GM12878 (cell line): ENCODE data around the gene MRPL21. TPM values are rescaled to one million over a fixed set of nuclear protein-coding genes. Genes with fewer than 3 reads are reported as not detected.

ENCODE experiments used
- ATAC-seq: fragments of 200-7000 bp; cut with Tn5 transposase; 3 replicates; pipeline ENCODE4 v1.9.1; 2020; ENCODE audit warnings: mild to moderate bottlenecking, moderate library complexity
- BruUV-seq: library from RNA; stranded (reverse); fragments of 400-500 nt; replicated peaks from 2 replicates; lab custom pipeline; 2021; lab: Mats Ljungman, UMichigan
- CTCF ChIA-PET: fragments of 300-600 bp; sonication (Branson Sonifier 250); formaldehyde crosslinking; extraction: SDS; loops from one replicate; lab custom pipeline; 2021; ENCODE audit warnings: inconsistent platforms; lab: Yijun Ruan, JAX
- POLR2A ChIA-PET: fragments of 350-600 bp; formaldehyde crosslinking; extraction: SDS; loops from one replicate; lab custom pipeline; 2021; ENCODE audit warnings: inconsistent platforms; lab: Charles Lee
- RAD21 ChIA-PET: fragments of 300-600 bp; sonication (Branson Sonifier 250); formaldehyde crosslinking; loops from one replicate; lab custom pipeline; 2023; ENCODE audit warnings: antibody characterized with exemption; ENCODE audit not compliant: unreplicated experiment; lab: Charles Lee
- SMC1A ChIA-PET: fragments of 300-600 bp; sonication (Branson Sonifier 250); formaldehyde crosslinking; loops from one replicate; lab custom pipeline; 2023; ENCODE audit not compliant: unreplicated experiment, uncharacterized antibody; lab: Charles Lee
- DNase-seq: peaks from one replicate; pipeline ENCODE4 v3.0.0-alpha.2; 2011; ENCODE audit warnings: low read depth, low spot score
- FAIRE-seq: peaks from 3 replicates; lab custom pipeline; 2011; peaks lifted over from hg19 to GRCh38; lab: Jason Lieb, UNC
- H2AFZ ChIP-seq: 2 replicates; pipeline ENCODE4 v1.6.0; 2011; ENCODE audit warnings: low read depth, low read length, control low read depth; ENCODE audit not compliant: control insufficient read depth
- H3K27ac ChIP-seq: 2 replicates; pipeline ENCODE4 v1.5.1; 2011; ENCODE audit warnings: control low read depth; ENCODE audit not compliant: control insufficient read depth, insufficient read depth
- H3K27me3 ChIP-seq, 2 experiments: replicated peaks in 1 of 2; 2 replicates each; pipeline versions ENCODE4 v1.6.0 to v1.6.1; 2011; ENCODE audit warnings: low read length in 1 of 2; ENCODE audit not compliant: control insufficient read depth in 2 of 2, insufficient read depth in 2 of 2
- H3K36me3 ChIP-seq, 2 experiments: 2 replicates each; pipeline ENCODE4 v1.5.1; 2011; ENCODE audit warnings: low read length in 1 of 2; ENCODE audit not compliant: control insufficient read depth in 2 of 2, insufficient read depth in 2 of 2
- H3K4me1 ChIP-seq: 2 replicates; pipeline ENCODE4 v1.6.1; 2011; ENCODE audit warnings: mild to moderate bottlenecking, low read length, moderate library complexity, mixed read lengths; ENCODE audit not compliant: control insufficient read depth, insufficient read depth
- H3K4me2 ChIP-seq: 2 replicates; pipeline ENCODE4 v1.6.0; 2011; ENCODE audit warnings: control low read depth; ENCODE audit not compliant: control insufficient read depth, insufficient read depth
- H3K4me3 ChIP-seq: fragments of 200-600 bp; sonication (generic); 2 replicates; pipeline ENCODE4 v1.5.1; 2016
- H3K79me2 ChIP-seq: 2 replicates; pipeline ENCODE4 v1.6.0; 2011; ENCODE audit warnings: low read length; ENCODE audit not compliant: control insufficient read depth, insufficient read depth
- H3K9ac ChIP-seq: 2 replicates; pipeline ENCODE4 v1.8.0; 2011; ENCODE audit warnings: low read length, control low read depth, mixed read lengths; ENCODE audit not compliant: control insufficient read depth, insufficient read depth
- H3K9me3 ChIP-seq: replicated peaks from 3 replicates; pipeline ENCODE4 v1.5.1; 2011; ENCODE audit warnings: mild to moderate bottlenecking, low read length; ENCODE audit not compliant: control insufficient read depth, insufficient read depth
- H4K20me1 ChIP-seq: 2 replicates; pipeline ENCODE4 v1.6.0; 2011; ENCODE audit not compliant: control insufficient read depth, insufficient read depth
- BCL11A ChIP-seq: IDR thresholded peaks from 2 replicates; pipeline ENCODE4 v1.6.1; 2011; ENCODE audit warnings: low read depth, low read length
- CBFB ChIP-seq: IDR thresholded peaks from 2 replicates; pipeline ENCODE4 v1.6.1; 2016; ENCODE audit warnings: antibody characterized with exemption, low read depth
- CREB1 ChIP-seq: IDR thresholded peaks from 2 replicates; pipeline ENCODE4 v1.6.1; 2012; ENCODE audit warnings: low read depth, mild to moderate bottlenecking, inconsistent platforms
- IKZF1 ChIP-seq: fragments of 450-650 bp; conservative IDR thresholded peaks from 2 replicates; pipeline ENCODE4 v1.6.1; 2017; ENCODE audit warnings: antibody characterized with exemption, mild to moderate bottlenecking
- POU2F2 ChIP-seq: IDR thresholded peaks from 3 replicates; pipeline ENCODE4 v1.6.1; 2011; ENCODE audit warnings: low read depth, mild to moderate bottlenecking, low read length, borderline replicate concordance
- RBBP5 ChIP-seq: fragments of 200-600 bp; sonication (generic); conservative IDR thresholded peaks from 2 replicates; pipeline ENCODE4 v1.6.1; 2016
- ZZZ3 ChIP-seq: IDR thresholded peaks from 2 replicates; pipeline ENCODE4 v1.6.1; 2011; ENCODE audit warnings: low read depth; ENCODE audit not compliant: control insufficient read depth, insufficient read length
- WGBS: methylation state at CpG from one replicate; pipeline ENCODE4 v1.1.6; 2016; ENCODE audit warnings: low lambda C conversion rate; ENCODE audit not compliant: insufficient replicate concordance, insufficient coverage; ENCODE audit errors: missing lambda C conversion rate; 5-methylcytosine and 5-hydroxymethylcytosine counted together
- in situ Hi-C: fragments of 300-500 bp; cut with MboI; formaldehyde crosslinking; loops from 9 replicates; pipeline ENCODE4 v1.14.3; 2018; ENCODE audit warnings: mixed read lengths
- intact Hi-C: fragments of 100-400 bp; cut with micrococcal nuclease; formaldehyde crosslinking; loops from one replicate; pipeline ENCODE4 v1.14.2; 2022; ENCODE audit not compliant: unreplicated experiment
- polyA plus RNA-seq, 11 experiments: library from polyadenylated mRNA; depleted of rRNA in 4 of 11; unstranded in 6 of 11; stranded (reverse) in 5 of 11; fragments of >200 nt; fragmentation: Nextera tagmentation in 4 of 11; fragmentation: Illumina TruSeq in 1 of 11; extraction: Ambion mirVana in 4 of 11; extraction: Trizol in 1 of 11; gene quantifications; 1 replicate in 1 of 11; 2 replicates in 10 of 11; pipeline versions ENCODE4 v1.2.1 to v1.2.3, GENCODE V29; 2011 to 2016; ENCODE audit warnings: inconsistent platforms in 2 of 11, missing spikeins in 2 of 11, low read depth in 1 of 11
- total RNA-seq, 4 experiments: library from RNA; depleted of rRNA in 3 of 4; stranded (reverse); fragments of >200 nt in 3 of 4; fragmentation: Illumina TruSeq in 1 of 4; extraction: Trizol in 1 of 4; gene quantifications; 2 replicates each; pipeline versions ENCODE4 v1.2.1 to v1.2.3, GENCODE V29; 2013 to 2021
- TF ChIP-seq, protein P1 (sequence below): fragments of 450-650 bp; IDR thresholded peaks from 2 replicates; pipeline ENCODE4 v1.6.1; 2017; ENCODE audit warnings: antibody characterized with exemption, mild to moderate bottlenecking, moderate library complexity
- TF ChIP-seq, protein P2 (sequence below): IDR thresholded peaks from 2 replicates; pipeline ENCODE4 v1.6.1; 2012; ENCODE audit warnings: low read length, inconsistent platforms
- TF ChIP-seq, protein P3 (sequence below): IDR thresholded peaks from 2 replicates; pipeline ENCODE4 v1.6.1; 2011; ENCODE audit warnings: low read depth, low read length, improper control_type of control experiment, borderline replicate concordance
- TF ChIP-seq, protein P4 (sequence below): fragments of 450-650 bp; IDR thresholded peaks from 2 replicates; pipeline ENCODE4 v1.6.1; 2016; ENCODE audit warnings: mild to moderate bottlenecking

Gene MRPL21
- total and polyA plus RNA-seq, 10 of the 15 experiments (the other 5 are each of a cell fraction or from before 2014, with no cell fraction given): 86.6 to 283 (median 130) TPM

DNA sequence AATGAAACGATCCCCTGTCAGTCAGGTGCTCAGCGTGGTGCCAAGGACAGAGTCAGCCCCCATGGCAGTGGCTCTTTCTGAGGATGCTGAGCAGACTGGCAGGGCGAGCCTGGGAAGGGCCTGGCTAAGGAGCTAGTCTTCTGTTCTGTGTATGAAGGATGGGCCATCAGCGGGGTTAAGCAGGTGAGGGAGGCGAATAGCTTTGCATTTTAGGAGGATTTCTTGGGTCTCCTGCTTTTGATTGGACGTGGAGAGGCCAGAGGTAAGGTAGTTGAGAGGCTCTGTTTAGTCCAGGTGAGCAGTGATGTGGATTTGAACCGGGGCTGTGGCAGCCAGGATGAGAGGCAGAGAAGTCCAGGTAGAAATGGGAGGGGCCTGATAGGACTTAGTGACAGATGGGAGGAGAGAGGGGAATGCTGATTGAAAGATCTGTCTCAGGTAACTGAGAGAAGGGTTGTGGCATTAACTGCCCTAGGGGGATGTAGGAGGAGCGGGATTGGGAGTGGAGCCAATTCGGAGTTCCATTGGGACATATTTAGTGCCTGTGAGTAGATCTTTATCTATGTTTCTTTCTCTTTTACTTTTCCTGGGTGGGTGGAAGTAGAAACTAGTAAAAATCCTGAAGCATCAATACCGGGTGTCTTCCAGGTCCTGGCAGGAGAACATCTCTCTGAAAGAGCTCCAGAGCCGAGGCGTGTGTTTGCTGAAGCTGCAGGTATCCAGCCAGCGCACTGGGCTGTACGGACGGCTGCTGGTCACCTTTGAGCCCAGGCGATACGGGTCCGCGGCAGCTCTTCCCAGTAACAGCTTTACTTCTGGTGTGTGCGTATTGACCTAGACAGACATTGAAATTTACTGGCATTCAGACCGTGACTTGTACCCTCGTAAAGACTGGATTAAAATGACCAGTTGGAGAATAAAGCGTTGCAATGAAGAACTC lies 2.1 kb upstream of the MRPL21 start:
- BruUV-seq: TSS peak; percentile 62
- peak overlapping the region; percentile 100; the same call in 1 of the 2 replicates for H3K4me3 ChIP-seq
- FAIRE-seq (no peak), DNase-seq (no peak), ATAC-seq (no peak)
- peaks cover 11% of the 10 kb centered on the region for H3K4me1 ChIP-seq
- H3K27ac ChIP-seq: no peak overlapping the region
- TF ChIP-seq, protein P1, sequence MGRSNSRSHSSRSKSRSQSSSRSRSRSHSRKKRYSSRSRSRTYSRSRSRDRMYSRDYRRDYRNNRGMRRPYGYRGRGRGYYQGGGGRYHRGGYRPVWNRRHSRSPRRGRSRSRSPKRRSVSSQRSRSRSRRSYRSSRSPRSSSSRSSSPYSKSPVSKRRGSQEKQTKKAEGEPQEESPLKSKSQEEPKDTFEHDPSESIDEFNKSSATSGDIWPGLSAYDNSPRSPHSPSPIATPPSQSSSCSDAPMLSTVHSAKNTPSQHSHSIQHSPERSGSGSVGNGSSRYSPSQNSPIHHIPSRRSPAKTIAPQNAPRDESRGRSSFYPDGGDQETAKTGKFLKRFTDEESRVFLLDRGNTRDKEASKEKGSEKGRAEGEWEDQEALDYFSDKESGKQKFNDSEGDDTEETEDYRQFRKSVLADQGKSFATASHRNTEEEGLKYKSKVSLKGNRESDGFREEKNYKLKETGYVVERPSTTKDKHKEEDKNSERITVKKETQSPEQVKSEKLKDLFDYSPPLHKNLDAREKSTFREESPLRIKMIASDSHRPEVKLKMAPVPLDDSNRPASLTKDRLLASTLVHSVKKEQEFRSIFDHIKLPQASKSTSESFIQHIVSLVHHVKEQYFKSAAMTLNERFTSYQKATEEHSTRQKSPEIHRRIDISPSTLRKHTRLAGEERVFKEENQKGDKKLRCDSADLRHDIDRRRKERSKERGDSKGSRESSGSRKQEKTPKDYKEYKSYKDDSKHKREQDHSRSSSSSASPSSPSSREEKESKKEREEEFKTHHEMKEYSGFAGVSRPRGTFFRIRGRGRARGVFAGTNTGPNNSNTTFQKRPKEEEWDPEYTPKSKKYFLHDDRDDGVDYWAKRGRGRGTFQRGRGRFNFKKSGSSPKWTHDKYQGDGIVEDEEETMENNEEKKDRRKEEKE: no peak
- TF ChIP-seq ZZZ3: no peak
- TF ChIP-seq IKZF1: no peak
- no peak for TF ChIP-seq RBBP5
- TF ChIP-seq, protein P2, sequence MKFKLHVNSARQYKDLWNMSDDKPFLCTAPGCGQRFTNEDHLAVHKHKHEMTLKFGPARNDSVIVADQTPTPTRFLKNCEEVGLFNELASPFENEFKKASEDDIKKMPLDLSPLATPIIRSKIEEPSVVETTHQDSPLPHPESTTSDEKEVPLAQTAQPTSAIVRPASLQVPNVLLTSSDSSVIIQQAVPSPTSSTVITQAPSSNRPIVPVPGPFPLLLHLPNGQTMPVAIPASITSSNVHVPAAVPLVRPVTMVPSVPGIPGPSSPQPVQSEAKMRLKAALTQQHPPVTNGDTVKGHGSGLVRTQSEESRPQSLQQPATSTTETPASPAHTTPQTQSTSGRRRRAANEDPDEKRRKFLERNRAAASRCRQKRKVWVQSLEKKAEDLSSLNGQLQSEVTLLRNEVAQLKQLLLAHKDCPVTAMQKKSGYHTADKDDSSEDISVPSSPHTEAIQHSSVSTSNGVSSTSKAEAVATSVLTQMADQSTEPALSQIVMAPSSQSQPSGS: no peak
- TF ChIP-seq, protein P3, sequence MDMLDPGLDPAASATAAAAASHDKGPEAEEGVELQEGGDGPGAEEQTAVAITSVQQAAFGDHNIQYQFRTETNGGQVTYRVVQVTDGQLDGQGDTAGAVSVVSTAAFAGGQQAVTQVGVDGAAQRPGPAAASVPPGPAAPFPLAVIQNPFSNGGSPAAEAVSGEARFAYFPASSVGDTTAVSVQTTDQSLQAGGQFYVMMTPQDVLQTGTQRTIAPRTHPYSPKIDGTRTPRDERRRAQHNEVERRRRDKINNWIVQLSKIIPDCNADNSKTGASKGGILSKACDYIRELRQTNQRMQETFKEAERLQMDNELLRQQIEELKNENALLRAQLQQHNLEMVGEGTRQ: no peak
- TF ChIP-seq CBFB: no peak
- TF ChIP-seq, protein P4, sequence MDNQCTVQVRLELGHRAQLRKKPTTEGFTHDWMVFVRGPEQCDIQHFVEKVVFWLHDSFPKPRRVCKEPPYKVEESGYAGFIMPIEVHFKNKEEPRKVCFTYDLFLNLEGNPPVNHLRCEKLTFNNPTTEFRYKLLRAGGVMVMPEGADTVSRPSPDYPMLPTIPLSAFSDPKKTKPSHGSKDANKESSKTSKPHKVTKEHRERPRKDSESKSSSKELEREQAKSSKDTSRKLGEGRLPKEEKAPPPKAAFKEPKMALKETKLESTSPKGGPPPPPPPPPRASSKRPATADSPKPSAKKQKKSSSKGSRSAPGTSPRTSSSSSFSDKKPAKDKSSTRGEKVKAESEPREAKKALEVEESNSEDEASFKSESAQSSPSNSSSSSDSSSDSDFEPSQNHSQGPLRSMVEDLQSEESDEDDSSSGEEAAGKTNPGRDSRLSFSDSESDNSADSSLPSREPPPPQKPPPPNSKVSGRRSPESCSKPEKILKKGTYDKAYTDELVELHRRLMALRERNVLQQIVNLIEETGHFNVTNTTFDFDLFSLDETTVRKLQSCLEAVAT: no peak
- TF ChIP-seq BCL11A: no peak
- no peak for TF ChIP-seq CREB1
- TF ChIP-seq POU2F2: no peak
- POLR2A ChIA-PET: no interaction called here
- intact Hi-C loops (no loop called here), in situ Hi-C loops (no loop called here)
- no peak overlapping the region for H2AFZ ChIP-seq
- H3K79me2 ChIP-seq: peaks cover 44% of the 10 kb centered on the region
- 87% methylated on average over 23 of the region's 23 CpGs for WGBS
- CTCF ChIA-PET: no interaction called here
- H4K20me1 ChIP-seq: no peaks in the 10 kb centered on the region
- peak overlapping the region; percentile 88 for H3K4me2 ChIP-seq
- RAD21 ChIA-PET: no interaction called here
- peak overlapping the region; percentile 24; the same call in 1 of the 2 replicates for H3K9ac ChIP-seq
- H3K27me3 ChIP-seq: no peaks in the 10 kb centered on the region
- H3K36me3 ChIP-seq: peaks cover 2 to 10% of the 10 kb centered on the region in 2 experiments; a peak in 3 of 4 replicates
- SMC1A ChIA-PET: no interaction called here
- H3K9me3 ChIP-seq: no peaks in the 10 kb centered on the region
